GM11168 (cell line): ENCODE results near the gene TMEM132D.
"Not testable (repeated sequence)": the region's sequence is repeated elsewhere in the genome, so short reads cannot be mapped to it uniquely, and the experiment has no call there.

ENCODE experiments used
- in situ Hi-C: fragments of 300-500 bp; cut with MboI; formaldehyde crosslinking; loops from one replicate; pipeline ENCODE4 v1.12.0; 2022; ENCODE audit warnings: low sequenced_read_pairs; ENCODE audit not compliant: unreplicated experiment

The TMEM132D gene

DNA sequence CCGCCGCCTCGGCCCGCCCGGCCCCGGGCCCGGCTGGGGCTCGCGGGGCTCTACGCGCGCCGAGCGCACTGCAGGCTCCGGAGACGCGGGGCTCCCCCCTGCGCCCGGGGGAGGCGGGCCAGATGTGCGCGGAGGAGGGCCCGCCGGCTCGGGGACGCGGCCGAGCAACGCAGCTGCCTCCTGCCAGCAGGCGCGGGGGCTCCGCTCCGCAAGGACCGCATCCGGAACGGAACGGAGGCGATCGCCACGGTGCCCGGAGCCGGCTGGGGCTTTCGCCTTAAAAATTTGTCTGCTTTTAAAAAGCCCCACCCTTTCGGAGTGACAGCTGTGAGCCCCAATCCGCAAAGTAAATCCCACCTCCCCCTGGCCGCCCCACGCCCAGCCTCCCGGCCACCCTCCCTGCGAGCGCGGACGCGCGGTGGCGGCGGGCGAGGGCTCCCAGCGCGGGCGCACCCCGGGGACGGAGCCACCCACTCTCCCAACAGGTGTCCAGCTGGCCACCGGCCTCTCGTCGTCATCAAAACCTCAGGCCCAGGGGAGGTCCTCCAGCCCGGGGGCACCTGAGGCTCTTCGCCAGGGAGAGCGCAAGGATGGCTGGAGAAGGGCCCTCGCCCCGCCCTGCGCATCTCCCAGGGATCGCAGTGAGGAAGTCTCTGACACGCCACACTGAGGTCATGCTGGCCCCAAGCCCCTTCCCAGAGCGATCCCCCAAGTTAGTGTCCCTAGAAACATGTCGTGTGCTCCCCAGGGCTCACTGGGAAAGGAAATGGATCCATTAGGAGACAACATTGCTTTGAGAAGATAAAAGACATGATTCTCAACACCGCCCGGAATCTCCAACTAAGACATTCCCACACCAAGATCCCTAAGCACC lies at the start of gene TMEM132D:
Gene TMEM132D, minus strand, starts transcription at position 70 of the 874 bp plus-strand sequence.
- in situ Hi-C loops: loop anchor here (25.0 kb wide), 2 partner anchors 1267 to 1642 kb away; partner anchors contain the start of gene TMEM132C

- in situ Hi-C loops: no loop called here
These were observed 45.8 kb upstream of the TMEM132D start for GRCh38 chr12:129949651-129950050.

GRCh38 chr12:129941618-129942017 lies 37.8 kb upstream of the TMEM132D start:
- in situ Hi-C loops: no loop called here

DNA sequence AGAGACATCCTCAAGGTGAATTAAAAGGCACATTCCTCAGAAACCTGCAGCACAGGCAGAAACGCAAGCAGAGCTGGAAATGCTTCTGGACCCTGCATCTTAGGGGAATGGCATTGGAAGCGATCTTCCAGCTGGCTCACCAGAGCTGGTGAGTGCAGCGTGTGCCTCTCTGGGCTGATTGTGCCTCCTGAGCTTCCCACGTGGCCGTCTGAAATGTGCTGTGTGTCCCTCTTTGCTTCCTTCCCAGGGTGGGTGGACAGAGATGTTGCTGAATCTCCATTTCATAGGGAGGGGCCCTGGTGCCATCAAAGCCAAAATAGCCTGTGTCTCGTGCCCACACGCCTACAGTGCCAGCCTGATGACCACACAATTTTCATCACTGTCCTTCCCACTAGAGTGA lies 34.3 kb upstream of the TMEM132D start:
- in situ Hi-C loops: no loop called here

DNA sequence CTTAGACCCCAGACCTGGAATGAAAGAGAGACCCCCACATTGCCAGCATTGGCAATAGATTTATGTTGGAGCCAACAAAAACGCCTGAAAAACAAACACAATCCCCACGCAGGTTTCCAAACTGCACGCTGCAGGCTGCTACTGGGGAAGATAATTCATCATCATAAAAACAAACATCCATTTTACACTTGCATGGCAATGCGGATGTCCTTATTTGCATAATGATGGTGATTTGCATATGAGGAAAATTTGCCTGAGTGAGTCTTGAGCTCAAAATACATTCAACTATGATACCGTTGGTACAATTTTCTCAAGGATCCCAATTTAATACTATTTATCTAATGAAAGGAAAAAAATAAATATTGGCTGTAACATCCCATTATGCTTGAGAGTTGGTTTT lies 33.6 kb upstream of the TMEM132D start:
- in situ Hi-C loops: no loop called here

- in situ Hi-C loops: no loop called here
These were observed 24.8 kb upstream of the TMEM132D start for GRCh38 chr12:129928643-129929042.

DNA sequence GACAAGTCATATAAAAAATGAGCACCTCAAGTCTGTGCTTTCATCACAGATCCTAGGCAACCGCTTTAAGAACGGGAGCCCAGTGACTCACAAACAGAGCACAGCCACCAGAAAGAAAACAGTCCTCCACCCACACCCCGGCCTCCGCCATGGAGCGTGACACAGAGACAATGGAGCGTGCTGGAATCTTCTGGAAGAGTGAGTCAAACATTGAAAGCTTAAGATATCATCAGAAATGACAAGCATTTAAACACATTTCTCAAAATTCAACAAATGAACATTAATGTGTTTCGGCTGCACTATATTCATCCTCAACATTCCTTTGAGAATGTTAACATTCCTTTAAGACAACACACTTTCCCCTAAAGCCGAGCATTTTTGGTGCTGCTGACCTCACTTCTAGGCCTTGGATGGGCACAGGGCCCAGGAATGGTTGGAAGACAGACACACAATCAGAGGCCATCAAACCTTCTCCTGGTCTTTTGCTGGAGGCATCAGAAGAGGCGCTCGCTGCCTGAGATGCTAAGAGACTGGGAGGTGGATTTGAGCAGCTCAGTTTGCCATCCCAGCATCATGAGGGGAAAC lies 23.6 kb upstream of the TMEM132D start:
- in situ Hi-C loops: no loop called here

DNA sequence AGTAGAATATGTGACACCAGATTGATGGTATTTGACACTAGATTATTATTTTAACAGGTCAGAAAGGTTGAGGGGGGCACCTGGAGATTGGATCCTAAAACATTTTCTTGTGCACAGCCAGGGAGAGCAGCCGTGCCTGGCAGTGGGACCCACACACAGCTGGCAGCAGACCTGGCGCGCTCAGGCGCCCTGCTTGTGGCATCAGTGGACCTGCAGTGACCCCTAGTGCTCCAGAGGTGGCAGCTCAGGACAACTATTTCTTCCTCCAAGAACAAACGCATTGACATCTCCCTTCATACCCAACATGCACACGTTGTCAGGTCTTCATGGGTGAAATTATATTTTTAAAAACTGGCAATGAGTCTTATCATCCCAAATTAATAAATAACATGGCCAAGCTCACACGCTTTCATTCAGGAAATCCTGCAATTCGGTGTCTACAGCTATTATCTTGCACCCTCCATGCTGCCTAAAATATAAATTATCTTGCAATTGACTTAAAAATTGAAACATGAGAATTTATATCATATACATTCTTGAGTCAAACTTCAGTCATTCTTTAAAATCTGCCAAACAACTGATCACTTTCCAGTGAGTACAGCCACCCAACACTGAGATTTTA lies 7.7 kb upstream of the TMEM132D start:
- in situ Hi-C loops: loop anchor here (25.0 kb wide), 2 partner anchors 1274 to 1649 kb away; partner anchors contain the start of gene TMEM132C

DNA sequence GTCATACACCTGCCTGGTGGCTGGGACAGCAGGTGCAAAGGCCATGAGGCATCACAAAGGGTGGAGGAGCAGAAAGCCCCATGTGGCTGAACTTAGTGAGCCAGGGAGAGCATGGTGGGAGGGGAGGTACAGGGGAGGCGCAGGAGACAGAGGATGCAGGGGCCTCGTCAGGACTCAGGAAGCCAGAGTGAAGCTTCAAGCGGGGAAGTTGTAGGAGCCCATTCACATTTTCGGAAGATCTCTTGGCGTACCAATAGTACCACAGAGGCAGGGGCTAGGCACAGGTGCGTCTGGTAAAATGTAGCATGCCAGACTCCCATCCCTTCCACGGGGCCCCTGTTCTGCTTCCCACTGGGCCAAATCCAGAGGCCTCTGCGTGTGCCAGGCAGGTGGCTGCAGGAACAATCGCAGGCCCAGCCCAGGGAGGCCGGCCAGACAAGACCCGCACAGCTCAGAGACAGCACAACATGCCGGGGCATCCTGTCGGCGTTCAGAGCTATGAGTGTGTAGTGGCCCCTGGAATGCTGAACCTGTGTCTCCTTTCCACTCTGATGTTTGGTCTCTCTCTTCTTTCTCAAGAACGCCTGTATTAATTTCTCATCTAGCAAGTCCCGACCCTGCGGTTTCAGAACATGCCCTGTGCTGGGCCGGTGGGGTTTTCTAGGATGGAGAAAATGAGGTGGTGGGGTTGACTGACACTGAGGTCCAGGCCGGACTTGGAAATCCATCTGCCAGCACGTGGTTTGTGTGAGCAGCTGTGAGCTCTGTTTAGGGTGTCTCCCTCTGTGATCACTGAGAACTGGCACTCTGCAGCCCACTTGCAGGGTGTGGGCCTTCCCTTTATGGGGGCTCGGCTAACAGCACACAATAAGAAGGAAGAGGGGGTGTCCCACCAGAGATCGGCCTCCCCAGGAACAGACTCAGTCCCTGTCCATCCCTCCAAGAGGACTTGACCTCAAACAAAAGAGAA lies 5.5 kb upstream of the TMEM132D start:
- in situ Hi-C loops: loop anchor here (25.0 kb wide), 2 partner anchors 1272 to 1647 kb away; partner anchors contain the start of gene TMEM132C

DNA sequence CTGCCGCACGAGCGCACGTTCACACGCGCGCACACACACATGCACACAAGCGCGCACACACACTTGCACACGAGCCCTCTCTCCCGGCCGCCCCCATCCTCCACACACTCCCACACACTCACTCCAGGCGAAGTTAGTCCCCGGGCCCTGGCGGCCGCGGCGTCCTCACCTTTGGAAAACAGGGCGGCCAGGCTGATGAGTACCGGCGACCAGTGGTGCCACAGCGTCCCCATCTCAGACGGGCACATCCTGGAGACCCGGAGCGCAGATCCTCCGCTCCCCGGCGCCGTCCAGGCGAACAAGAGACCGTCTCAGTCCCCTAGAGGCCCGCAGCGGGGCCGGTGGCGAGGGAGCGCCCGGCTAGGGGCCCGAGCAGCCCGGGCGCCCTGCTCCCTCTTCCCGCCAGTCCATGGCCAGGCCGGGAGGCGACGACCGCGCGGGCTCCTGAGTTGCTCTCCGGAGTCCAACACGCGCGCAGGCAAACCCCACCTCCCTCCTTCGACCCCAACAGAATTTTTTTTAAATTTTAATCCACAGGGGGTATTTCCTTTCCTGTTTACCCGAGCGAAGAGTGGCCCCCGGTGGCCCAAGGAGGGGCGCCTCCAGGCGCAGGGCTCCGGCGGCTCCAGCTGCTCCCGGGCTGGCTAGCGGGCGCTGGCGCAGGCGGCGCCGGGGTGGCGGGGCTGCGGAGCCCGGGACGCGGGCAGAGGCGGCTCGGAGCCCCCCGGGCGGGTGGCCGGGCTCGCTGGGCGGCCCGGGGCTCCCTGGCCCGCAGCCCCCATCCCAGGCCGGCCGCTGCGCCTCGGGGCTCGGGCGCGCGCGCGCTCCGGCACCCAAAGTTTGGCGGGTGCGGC lies 506 bp downstream of the TMEM132D start:
- in situ Hi-C loops: loop anchor here (25.0 kb wide), 2 partner anchors 1266 to 1641 kb away; partner anchors contain the start of gene TMEM132C

- in situ Hi-C loops: loop anchor here (25.0 kb wide), 2 partner anchors 1265 to 1640 kb away; partner anchors contain the start of gene TMEM132C
These were observed 1.3 kb downstream of the TMEM132D start for GRCh38 chr12:129902371-129903091.

GRCh38 chr12:129901254-129901653 lies 2.6 kb downstream of the TMEM132D start:
- in situ Hi-C loops: loop anchor here (25.0 kb wide), 2 partner anchors 1264 to 1639 kb away; partner anchors contain the start of gene TMEM132C

- in situ Hi-C loops: loop anchor here (25.0 kb wide), 2 partner anchors 1263 to 1638 kb away; partner anchors contain the start of gene TMEM132C
These were observed 3.5 kb downstream of the TMEM132D start for GRCh38 chr12:129900306-129900705.

GRCh38 chr12:129899045-129899444 lies 4.8 kb downstream of the TMEM132D start:
- in situ Hi-C loops: not testable (repeated sequence)

DNA sequence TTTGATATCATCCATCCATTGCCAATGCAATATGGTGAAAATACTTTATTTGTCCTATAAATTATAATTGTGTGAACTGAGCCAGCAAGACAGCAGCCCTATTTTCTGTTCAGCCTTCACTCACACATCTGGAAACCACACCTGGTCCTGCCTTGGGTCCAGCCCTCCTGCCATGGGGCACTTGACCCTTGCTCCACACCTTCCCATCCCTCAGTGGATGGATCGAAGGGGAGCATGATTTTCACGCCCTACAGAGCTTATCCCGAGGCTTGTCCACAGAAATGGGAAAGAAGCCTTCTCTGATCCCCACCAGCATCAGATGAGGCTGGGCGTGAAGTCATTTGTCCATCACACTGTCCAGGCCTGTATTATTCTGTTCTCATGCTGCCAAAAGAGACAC lies 10.1 kb downstream of the TMEM132D start:
- in situ Hi-C loops: no loop called here

DNA sequence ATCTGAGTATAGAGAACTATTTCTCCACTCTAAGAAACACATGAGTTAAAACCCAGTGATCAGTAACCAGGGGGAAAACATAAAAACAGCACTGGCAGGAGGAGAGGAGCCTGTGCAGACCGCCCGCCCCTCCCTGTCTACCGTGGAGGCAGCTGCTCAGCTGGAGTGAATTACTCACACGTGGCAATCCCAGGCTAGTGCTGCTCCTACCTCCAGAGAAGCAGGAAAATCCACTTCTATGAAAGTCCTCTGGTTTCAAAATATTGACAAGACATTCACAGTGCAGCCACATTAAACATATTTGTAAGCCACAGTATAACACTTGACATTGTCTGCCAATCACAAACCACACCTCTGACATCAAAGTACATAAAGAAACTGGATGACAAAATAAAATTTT lies 16.7 kb downstream of the TMEM132D start:
- in situ Hi-C loops: no loop called here

GRCh38 chr12:129886541-129886940 lies 17.3 kb downstream of the TMEM132D start:
- in situ Hi-C loops: no loop called here

GRCh38 chr12:129885287-129885686 lies 18.5 kb downstream of the TMEM132D start:
- in situ Hi-C loops: no loop called here
